GM19467 (cell line): ENCODE data around the gene MSANTD1.

Source experiments
- ATAC-seq: cut with Tn5 transposase; IDR thresholded peaks from one replicate; pipeline ENCODE4 v1.9.1; 2021; ENCODE audit warnings: mild to moderate bottlenecking, moderate library complexity; ENCODE audit not compliant: unreplicated experiment

Gene MSANTD1

GRCh38 chr4:3232871-3233271, 16.1 kb upstream of the MSANTD1 start:
- ATAC-seq = no peak

DNA sequence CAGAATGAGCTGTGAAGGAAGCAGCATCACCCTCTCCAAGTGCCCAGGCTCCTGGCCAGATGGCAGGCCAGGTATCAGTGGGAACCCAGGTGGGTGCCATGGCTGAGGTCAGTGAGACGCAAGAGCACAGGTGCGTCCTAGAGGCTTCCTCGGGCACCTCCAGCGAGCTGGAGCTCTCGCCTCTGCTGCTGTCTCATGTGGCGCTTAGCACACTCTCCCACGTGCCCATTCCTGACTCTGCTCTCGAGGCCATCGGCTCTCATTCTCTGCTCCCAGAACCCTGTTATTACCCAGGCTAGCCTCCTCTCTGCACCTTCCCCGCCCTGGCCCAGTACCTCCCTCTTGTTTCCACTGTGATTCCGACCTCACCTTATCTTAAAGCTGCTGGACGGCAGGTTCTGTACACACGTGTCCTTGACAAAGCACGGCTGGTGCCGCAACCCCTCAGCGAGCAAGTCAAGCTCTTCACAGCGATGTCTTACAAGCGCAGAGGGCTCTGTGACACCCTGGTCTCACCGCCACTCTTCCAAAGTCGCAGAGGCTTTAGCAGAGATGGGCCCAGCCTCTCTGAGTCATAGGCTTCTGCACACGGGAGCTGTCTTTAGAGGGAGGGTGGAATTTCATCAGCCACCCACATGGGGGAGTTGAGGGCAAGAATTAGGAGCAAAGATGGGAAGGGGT, 15.4 kb upstream of the MSANTD1 start:
- no peak for ATAC-seq

DNA sequence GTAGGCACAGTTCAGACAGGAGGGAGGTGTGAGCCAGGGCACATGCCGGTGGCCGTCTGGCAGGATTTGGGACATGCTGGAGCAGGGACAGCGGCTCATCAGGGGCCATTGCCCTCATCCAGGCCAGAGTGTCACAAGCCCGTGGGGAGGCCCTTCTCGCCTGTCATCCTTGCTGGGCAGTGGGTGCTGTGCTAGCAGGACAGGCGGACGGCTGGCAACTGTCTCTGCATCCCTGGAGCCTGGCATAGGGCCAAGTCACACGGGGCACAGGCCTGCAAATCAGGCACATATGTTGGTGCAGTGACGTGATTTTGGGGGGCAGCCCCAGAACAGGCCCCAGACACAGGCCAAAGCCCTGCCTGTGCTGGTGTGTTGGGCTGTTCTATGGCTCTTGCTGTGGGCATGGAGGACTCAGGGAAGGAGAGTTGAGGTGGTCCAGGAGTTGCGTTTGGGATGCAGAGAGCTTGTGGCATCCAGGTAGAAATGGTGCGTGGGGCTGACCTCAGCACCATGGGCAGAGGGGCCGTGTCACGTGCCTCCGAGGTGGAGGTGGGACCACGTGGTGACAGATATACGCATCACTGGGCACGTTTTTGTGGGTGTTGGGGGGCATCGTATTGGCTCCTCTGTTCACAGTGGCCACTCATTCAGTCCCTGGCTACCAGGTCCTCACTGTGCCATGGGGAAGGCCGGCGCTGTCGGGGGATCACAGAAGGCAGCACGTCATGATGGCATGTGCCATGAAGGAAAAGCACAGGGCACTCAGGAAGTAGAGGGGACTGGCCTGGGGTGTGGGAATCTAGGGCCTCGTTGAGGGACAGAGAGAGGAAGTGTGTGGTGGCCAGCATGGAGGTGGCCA, 14.6 kb upstream of the MSANTD1 start:
- no peak for ATAC-seq

DNA sequence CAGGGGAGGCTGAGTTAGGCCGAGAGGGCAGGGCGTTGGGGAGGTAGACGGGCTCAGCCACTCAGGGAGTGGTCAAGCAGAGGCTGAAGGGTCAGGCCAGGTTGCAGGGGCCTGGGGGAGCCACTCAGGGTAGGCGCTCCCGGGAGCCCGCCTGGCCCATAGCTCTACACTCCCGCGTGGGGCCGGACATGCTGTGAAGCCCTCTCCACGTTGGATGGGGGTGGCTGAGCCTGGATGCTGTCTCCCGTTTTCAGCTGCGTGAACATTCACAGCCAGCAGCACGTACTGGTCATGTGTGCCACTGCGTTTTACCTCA, 14.0 kb upstream of the MSANTD1 start:
- no peak for ATAC-seq

GRCh38 chr4:3235581-3235980, 13.4 kb upstream of the MSANTD1 start:
- ATAC-seq = no peak

DNA sequence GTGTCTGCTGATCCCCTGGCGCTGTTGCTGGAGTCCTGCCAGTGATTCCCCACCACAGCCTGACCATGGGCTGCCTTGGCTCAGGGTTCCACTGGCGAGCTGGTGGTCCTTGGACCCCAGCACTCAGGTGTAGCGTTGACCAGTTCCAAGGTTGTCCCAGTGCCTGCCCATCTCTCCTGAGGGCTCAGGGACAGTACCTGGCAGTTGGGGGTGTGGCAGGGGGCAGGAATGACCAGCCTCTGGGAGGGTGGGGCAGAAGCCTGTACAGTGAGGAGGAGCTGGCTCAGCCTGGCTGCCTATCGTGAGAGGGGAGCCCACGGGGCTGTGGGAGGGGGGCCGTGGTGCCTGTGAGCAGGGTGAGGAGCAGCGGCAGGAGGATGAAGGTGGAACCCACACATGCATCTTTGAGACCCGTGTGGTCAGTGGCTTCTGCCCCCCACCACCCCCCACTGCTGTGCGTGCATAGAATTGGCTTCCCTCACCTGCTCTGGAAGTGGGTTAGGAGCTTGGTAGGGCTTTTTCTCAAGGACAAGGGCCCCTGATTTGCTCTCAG, 12.6 kb upstream of the MSANTD1 start:
- no peak for ATAC-seq

- ATAC-seq = no peak
These were observed 11.7 kb upstream of the MSANTD1 start for GRCh38 chr4:3237266-3237665.

DNA sequence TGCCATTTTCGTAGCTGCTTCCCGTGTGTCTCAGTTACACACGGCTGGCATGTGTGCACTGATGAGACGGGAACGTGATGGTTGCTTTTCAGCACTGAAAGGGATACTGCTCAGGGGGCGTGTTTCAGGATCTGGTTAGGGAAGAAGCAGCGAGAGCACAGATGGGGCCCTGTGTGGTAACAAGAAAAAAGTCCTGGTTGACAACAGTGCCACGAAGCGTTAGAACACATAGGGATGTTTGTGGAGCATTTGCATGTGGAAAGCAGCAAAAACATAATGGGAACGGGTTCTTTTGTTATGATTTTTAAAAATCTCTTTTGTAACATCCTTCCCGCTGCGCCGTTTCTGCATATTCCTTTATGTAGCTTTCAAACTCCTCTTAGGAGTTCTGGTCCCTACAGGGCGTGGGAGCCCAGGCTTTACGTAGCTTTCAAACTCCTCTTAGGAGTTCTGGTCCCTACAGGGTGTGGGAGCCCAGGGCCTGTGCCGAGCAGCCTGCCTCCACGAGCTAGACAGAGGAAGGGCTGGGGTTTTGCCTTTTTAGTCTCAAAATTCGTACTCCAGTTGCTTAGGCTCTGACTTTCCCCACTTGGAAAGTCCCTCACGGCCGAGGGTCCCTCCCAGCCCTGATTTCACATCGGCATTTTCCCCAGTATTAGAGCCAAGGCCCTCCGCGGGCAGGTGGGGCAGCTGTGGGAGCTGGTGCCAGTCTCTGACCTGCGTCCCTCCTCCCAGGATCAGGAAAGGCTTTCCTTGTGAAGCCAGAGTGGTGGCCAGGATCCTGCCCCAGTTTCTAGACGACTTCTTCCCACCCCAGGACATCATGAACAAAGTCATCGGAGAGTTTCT, 11.0 kb upstream of the MSANTD1 start:
- ATAC-seq = no peak

GRCh38 chr4:3238721-3239120, 10.2 kb upstream of the MSANTD1 start:
- no peak for ATAC-seq

DNA sequence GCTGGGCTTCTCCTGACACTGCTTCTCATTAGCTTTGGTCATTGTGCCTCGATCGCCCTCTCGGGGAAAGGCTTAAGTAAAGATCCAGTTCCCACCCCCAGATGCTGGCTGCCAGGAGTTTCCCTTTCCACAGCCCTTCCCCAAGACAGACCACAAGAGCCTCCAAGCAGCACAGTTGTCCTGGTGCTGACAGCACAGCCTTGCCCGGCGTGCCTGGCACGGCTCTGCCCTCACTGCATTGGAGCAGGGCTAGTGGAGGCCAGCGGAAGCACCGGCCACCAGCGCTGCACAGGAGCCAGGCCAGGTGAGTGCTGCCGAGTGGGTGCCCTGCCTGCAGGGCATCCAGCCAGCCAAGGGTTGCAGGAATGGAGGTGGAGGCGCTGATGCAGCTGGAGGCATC, 9.7 kb upstream of the MSANTD1 start:
- ATAC-seq = no peak

DNA sequence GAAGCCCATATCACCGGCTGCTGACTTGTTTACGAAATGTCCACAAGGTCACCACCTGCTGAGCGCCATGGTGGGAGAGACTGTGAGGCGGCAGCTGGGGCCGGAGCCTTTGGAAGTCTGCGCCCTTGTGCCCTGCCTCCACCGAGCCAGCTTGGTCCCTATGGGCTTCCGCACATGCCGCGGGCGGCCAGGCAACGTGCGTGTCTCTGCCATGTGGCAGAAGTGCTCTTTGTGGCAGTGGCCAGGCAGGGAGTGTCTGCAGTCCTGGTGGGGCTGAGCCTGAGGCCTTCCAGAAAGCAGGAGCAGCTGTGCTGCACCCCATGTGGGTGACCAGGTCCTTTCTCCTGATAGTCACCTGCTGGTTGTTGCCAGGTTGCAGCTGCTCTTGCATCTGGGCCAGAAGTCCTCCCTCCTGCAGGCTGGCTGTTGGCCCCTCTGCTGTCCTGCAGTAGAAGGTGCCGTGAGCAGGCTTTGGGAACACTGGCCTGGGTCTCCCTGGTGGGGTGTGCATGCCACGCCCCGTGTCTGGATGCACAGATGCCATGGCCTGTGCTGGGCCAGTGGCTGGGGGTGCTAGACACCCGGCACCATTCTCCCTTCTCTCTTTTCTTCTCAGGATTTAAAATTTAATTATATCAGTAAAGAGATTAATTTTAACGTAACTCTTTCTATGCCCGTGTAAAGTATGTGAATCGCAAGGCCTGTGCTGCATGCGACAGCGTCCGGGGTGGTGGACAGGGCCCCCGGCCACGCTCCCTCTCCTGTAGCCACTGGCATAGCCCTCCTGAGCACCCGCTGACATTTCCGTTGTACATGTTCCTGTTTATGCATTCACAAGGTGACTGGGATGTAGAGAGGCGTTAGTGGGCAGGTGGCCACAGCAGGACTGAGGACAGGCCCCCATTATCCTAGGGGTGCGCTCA, 8.7 kb upstream of the MSANTD1 start:
- ATAC-seq = no peak

GRCh38 chr4:3240936-3241522, 7.9 kb upstream of the MSANTD1 start:
- ATAC-seq = no peak

GRCh38 chr4:3241898-3242524, 6.9 kb upstream of the MSANTD1 start:
- no peak for ATAC-seq

- no peak for ATAC-seq
These were observed 5.7 kb upstream of the MSANTD1 start for GRCh38 chr4:3243136-3243780.

- ATAC-seq = no peak
These were observed 5.0 kb upstream of the MSANTD1 start for GRCh38 chr4:3244002-3244401.

- no peak for ATAC-seq
These were observed 4.2 kb upstream of the MSANTD1 start for GRCh38 chr4:3244747-3245146.

DNA sequence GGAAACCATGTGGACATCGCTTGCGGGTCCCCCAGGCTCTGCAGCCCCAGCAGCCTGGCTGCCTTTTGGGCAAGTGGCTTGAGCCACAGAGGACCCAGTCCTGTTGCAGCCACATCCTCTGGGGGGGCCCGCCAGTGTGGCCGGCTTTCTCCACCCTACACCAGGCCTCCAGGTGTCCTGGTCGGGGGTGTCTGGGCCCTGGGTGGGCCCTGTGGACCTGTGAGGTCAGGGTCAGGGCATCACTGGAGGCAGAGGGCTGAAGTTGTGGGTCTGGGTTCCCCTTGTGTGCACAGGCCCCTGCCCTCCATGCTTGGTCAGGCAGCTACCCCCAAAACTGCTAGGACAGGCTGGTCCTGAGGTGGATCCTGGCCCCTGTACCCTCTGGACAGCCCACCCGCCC, 3.3 kb upstream of the MSANTD1 start:
- no peak for ATAC-seq

DNA sequence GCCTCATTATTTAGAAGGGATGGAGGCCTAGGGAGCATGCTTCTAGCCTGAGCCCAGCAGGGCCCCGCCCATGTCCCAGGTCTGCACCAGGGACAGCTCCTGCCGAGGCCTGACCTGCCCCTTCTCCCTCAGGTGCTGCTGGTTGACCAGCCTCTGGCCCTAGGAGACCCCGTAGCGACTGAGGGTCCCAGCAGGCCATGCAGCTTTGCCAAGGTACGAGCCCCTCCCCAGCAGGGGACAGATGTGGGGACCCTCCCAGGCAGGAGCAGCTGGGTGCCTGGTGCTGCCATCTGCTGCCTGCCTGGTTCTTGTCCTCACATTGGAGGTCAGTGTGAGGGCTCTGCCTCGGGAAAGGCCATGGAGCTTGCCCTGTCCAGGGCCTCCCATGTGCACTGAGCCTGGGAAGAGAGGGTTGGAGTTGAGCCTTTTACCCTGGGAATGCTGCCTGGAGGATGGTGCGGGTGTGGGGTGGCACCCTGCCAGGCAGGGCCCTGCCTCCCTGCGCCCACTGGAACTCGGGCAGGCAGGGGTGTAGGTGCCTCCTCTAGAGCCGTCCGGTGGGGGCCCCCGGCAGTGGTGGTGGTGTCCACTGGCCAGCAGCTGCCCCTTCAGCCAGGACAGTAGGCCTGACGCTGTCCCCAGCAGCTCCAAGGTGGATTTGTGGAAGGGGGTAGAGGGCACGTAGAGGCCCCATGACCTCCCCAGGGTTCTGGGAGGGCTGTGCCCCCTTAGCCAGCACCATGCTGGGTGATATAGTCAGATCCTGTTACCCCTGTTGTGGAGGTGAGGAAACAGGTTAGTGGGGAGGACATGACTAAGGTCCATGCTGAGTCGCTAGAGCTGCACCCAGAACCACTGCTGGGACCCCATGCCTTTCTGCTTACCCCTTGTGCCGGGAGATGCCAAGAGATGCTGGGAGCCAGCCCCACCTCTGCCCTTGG, 2.2 kb upstream of the MSANTD1 start:
- ATAC-seq = no peak
